OCI-LY1 (cell line): ENCODE data around the gene MSMO1.

Experiments
- CTCF ChIP-seq: fragments of 200-600 bp; sonication (generic), shearing (Covaris generic); IDR thresholded peaks from 2 replicates; pipeline ENCODE4 v1.5.1; 2017; ENCODE audit warnings: mild to moderate bottlenecking, antibody characterized with exemption, low read length, moderate library complexity, mixed read lengths
- EZH2 ChIP-seq: fragments of 200-600 bp; sonication (generic), shearing (Covaris generic); IDR thresholded peaks from 2 replicates; pipeline ENCODE4 v1.8.0; 2017; ENCODE audit warnings: borderline replicate concordance, mixed run types, mild to moderate bottlenecking, antibody characterized with exemption, low read length, moderate library complexity, mixed read lengths

GRCh38 chr4:165368114-165368513, 40.6 kb downstream of the MSMO1 start:
- TF ChIP-seq CTCF = no peak
- TF ChIP-seq EZH2 = no peak
